Transverse colon (tissue), 4 donors: ENCODE results near the gene FCHSD2. TPM values are rescaled to one million over a fixed set of nuclear protein-coding genes. Genes with fewer than 3 reads are reported as not detected.

Experiments
- DNase-seq: peaks from one replicate; pipeline ENCODE4 v3.0.0-alpha.2; 2019
- H3K27ac ChIP-seq, 4 donors: fragments of 200-600 bp; sonication (generic); 2 replicates each; pipeline ENCODE4 v1.5.1; 2016 to 2018; ENCODE audit warnings: inconsistent platforms in 4 of 4
- H3K27me3 ChIP-seq: fragments of 200-600 bp; sonication (generic); 2 replicates; pipeline ENCODE4 v1.5.1; 2017; ENCODE audit warnings: inconsistent platforms
- H3K36me3 ChIP-seq, 4 donors: fragments of 200-600 bp; sonication (generic); 2 replicates each; pipeline ENCODE4 v1.5.1; 2017 to 2019; ENCODE audit warnings: inconsistent platforms in 4 of 4
- H3K4me1 ChIP-seq, 4 donors: fragments of 200-600 bp; sonication (generic); 2 replicates each; pipeline ENCODE4 v1.5.1; 2017 to 2020; ENCODE audit warnings: inconsistent platforms in 4 of 4
- H3K4me3 ChIP-seq, 4 donors: fragments of 200-600 bp; sonication (generic); 1 replicate in 1 of 4; 2 replicates in 3 of 4; pipeline versions ENCODE4 v1.5.1 to v1.6.1; 2017 to 2019; ENCODE audit warnings: inconsistent platforms in 4 of 4
- H3K9me3 ChIP-seq, 2 donors: fragments of 200-600 bp; sonication (generic); 2 replicates each; pipeline ENCODE4 v1.5.1; 2017 to 2019; ENCODE audit warnings: inconsistent platforms in 2 of 2
- EP300 ChIP-seq: sonication (generic); formaldehyde crosslinking; IDR thresholded peaks from one replicate; pipeline ENCODE4 v1.6.1; 2017; ENCODE audit warnings: antibody characterized with exemption, low read depth
- POLR2A ChIP-seq: fragments of 450-650 bp; IDR thresholded peaks from one replicate; pipeline ENCODE4 v1.6.1; 2016; ENCODE audit warnings: antibody characterized with exemption, mild to moderate bottlenecking, moderate library complexity
- POLR2AphosphoS5 ChIP-seq, 3 donors: sonication (generic); formaldehyde crosslinking; IDR thresholded peaks; one replicate each; pipeline ENCODE4 v1.6.1; 2016; ENCODE audit warnings: antibody characterized with exemption in 3 of 3
- WGBS, 2 donors: methylation state at CpG; one replicate each; pipeline ENCODE4 v1.1.5; 2018; ENCODE audit warnings: low coverage in 1 of 2; 5-methylcytosine and 5-hydroxymethylcytosine counted together
- in situ Hi-C, 4 donors: fragments of 200-750 bp; cut with MboI; loops; one replicate each; pipeline versions ENCODE4 v1.15.0 to v1.15.1; 2017; ENCODE audit warnings: low sequenced_read_pairs in 3 of 4, low pct_ligation_motif_present in 1 of 4, low pct_unique_long_range_greater_than_20kb in 1 of 4
- intact Hi-C: fragments of 100-400 bp; cut with DNase I; formaldehyde crosslinking; loops from one replicate; pipeline ENCODE4 v1.15.1; 2023; ENCODE audit warnings: low total_unique reads
- total RNA-seq, 4 donors: library from RNA; depleted of rRNA; stranded (reverse); fragments of >200 nt; gene quantifications; one replicate each; pipeline ENCODE4 v1.1.0, GENCODE V29; 2016
- TF ChIP-seq, protein P1 (sequence below), 5 experiments: fragments of 200-600 bp in 3 of 5; fragments of 450-650 bp in 2 of 5; sonication (generic) in 3 of 5; IDR thresholded peaks; 1 replicate in 2 of 5; 2 replicates in 3 of 5; pipeline ENCODE4 v1.5.1; 2016 to 2017; ENCODE audit warnings: antibody characterized with exemption in 5 of 5, inconsistent platforms in 3 of 5, mild to moderate bottlenecking in 2 of 5, moderate library complexity in 1 of 5

The FCHSD2 gene
- total RNA-seq, 4 donors from 2014 or later: 9.1 to 15.9 (median 15.0) TPM

DNA sequence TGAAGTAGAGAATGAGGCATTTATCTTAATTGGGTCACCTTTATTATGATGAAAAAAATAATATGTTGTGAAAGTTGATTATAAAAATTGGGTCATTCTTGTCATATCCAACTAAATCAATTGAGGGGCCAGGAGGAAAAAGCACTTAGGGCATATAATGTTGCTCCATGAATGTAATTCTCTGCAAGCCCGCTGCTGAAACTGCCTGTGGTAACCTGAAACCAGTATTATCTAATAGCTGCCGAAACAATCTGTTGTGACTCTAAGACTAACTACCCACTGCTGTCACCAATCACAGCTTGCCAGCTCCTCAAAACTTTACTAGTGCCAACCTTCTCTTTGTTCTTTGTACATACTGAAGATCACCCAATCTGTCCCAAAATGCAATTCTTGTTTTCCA is 212.1 kb downstream of the FCHSD2 start:
- Histone ChIP-seq H3K27me3 (no peaks in the 10 kb centered on the region), H3K27ac (no peak overlapping the region), H3K36me3 (no peaks in the 10 kb centered on the region), H3K9me3 (no peaks in the 10 kb centered on the region), H3K4me1 (peaks cover 0 to 3% (median 0%) of the 10 kb centered on the region in 4 donors), H3K4me3 (no peak overlapping the region)
- no peak for DNase-seq
- WGBS, 2 donors: 87 to 90% methylated on average over 2 of the region's 2 CpGs
- no peak for TF ChIP-seq POLR2A
- TF ChIP-seq, protein P1, sequence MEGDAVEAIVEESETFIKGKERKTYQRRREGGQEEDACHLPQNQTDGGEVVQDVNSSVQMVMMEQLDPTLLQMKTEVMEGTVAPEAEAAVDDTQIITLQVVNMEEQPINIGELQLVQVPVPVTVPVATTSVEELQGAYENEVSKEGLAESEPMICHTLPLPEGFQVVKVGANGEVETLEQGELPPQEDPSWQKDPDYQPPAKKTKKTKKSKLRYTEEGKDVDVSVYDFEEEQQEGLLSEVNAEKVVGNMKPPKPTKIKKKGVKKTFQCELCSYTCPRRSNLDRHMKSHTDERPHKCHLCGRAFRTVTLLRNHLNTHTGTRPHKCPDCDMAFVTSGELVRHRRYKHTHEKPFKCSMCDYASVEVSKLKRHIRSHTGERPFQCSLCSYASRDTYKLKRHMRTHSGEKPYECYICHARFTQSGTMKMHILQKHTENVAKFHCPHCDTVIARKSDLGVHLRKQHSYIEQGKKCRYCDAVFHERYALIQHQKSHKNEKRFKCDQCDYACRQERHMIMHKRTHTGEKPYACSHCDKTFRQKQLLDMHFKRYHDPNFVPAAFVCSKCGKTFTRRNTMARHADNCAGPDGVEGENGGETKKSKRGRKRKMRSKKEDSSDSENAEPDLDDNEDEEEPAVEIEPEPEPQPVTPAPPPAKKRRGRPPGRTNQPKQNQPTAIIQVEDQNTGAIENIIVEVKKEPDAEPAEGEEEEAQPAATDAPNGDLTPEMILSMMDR (IDR thresholded peaks at IDR 0.05): no peak
- no peak for TF ChIP-seq POLR2AphosphoS5 (IDR thresholded peaks at IDR 0.05)
- in situ Hi-C loops (no loop called here), intact Hi-C loops (no loop called here)

DNA sequence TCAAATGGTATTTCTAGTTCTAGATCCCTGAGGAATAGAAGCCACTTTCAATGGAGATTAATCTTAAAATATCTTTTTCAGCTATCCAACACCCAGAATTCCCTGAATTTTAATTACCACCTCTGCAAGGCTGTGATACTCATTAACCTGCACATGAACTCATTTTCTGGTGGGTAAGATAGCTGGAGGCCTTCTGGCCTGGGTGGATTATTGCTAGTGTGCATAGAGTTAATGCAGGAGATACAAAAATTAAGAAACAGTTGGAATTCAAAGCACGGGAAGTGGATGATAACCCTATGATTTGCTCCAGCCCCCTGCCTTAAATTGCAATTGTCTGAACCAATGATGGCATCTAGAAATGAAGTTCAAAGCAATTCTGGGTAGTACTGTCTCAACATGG is 212.9 kb downstream of the FCHSD2 start:
- Histone ChIP-seq H3K27ac (no peak overlapping the region), H3K9me3 (no peaks in the 10 kb centered on the region), H3K36me3 (no peaks in the 10 kb centered on the region), H3K4me1 (peaks cover 0 to 5% (median 0%) of the 10 kb centered on the region in 4 donors), H3K4me3 (no peak overlapping the region), H3K27me3 (no peaks in the 10 kb centered on the region)
- TF ChIP-seq POLR2AphosphoS5 (IDR thresholded peaks at IDR 0.05) (no peak), POLR2A (no peak)
- in situ Hi-C loops (loop anchor here in 2 of 4 donors (10.0 kb wide), 2 partner anchors 246 to 256 kb away; no protein-coding TSS in a partner anchor), intact Hi-C loops (no loop called here)
- no peak for DNase-seq
- 92 to 93% methylated on average over 1 of the region's 1 CpG for WGBS, 2 donors

DNA sequence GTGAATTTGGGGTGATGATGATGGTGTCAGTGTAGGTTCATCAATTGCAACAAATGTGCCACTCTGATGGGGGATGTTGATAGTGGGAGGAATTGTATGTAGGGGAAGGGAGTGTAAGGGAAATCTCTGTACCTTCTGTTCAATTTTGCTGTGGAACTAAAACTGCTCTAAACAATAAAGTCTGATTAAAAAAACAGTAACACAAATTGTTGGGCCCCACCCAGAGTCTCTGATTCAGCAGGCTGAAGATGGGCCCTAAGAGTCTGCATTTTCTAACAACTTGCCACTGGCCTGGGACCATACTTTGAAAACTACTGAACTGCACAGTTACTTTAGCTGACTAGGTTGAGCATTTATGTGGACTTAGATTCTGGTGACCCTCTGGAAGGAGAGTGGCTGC is 214.7 kb downstream of the FCHSD2 start:
- TF ChIP-seq POLR2A (no peak), POLR2AphosphoS5 (IDR thresholded peaks at IDR 0.05) (no peak), EP300 (no peak)
- TF ChIP-seq, protein P1 (IDR thresholded peaks at IDR 0.05): no peak
- Histone ChIP-seq H3K4me1 (peaks cover 0 to 5% (median 0%) of the 10 kb centered on the region in 4 donors), H3K4me3 (no peak overlapping the region), H3K27me3 (no peaks in the 10 kb centered on the region), H3K36me3 (no peaks in the 10 kb centered on the region), H3K27ac (no peak overlapping the region), H3K9me3 (no peaks in the 10 kb centered on the region)
- intact Hi-C loops (no loop called here), in situ Hi-C loops (loop anchor here in 2 of 4 donors (10.0 kb wide), 2 partner anchors 247 to 257 kb away; no protein-coding TSS in a partner anchor)
- no peak for DNase-seq

GRCh38 chr11:72926076-72926475 is 216.0 kb downstream of the FCHSD2 start:
- WGBS, 2 donors: 92 to 100% methylated on average over 1 of the region's 1 CpG
- Histone ChIP-seq H3K9me3 (no peaks in the 10 kb centered on the region), H3K27me3 (no peaks in the 10 kb centered on the region), H3K4me1 (peaks cover 0 to 5% (median 0%) of the 10 kb centered on the region in 4 donors), H3K4me3 (no peak overlapping the region), H3K36me3 (no peaks in the 10 kb centered on the region), H3K27ac (no peak overlapping the region)
- in situ Hi-C loops (loop anchor here in 2 of 4 donors (10.0 kb wide), 2 partner anchors 249 to 259 kb away; no protein-coding TSS in a partner anchor), intact Hi-C loops (no loop called here)
- TF ChIP-seq, protein P1 (IDR thresholded peaks at IDR 0.05): no peak
- TF ChIP-seq POLR2A (no peak), POLR2AphosphoS5 (IDR thresholded peaks at IDR 0.05) (no peak), EP300 (no peak)
- no peak for DNase-seq

- Histone ChIP-seq H3K9me3 (no peaks in the 10 kb centered on the region), H3K36me3 (no peaks in the 10 kb centered on the region), H3K4me3 (no peak overlapping the region), H3K27ac (no peak overlapping the region), H3K27me3 (no peaks in the 10 kb centered on the region), H3K4me1 (peaks cover 0 to 5% (median 0%) of the 10 kb centered on the region in 4 donors)
- no peak for DNase-seq
- intact Hi-C loops: no loop called here
- TF ChIP-seq POLR2A (no peak), POLR2AphosphoS5 (IDR thresholded peaks at IDR 0.05) (no peak), EP300 (no peak)
- TF ChIP-seq, protein P1 (IDR thresholded peaks at IDR 0.05): no peak
- in situ Hi-C loops: loop anchor here in 2 of 4 donors (10.0 kb wide), 2 partner anchors 249 to 259 kb away; no protein-coding TSS in a partner anchor
- 97 to 100% methylated on average over 3 to 9 of the region's 9 CpGs for WGBS, 2 donors
These were observed 216.5 kb downstream of the FCHSD2 start for GRCh38 chr11:72925656-72926055.
